ENCODE data around the gene EGFL6.

GRCh38 chrX:13652850-13653693 is 83.7 kb downstream of the EGFL6 start, which contains the start of gene TCEANC:
- no peak for TF ChIP-seq CTCF (IDR thresholded peaks at IDR 0.05)
- TF ChIP-seq POLR2A (IDR thresholded peaks at IDR 0.05), result peak; percentile 67 to 77

Measured in gastroesophageal sphincter (tissue), 3 donors.